ENCODE data around the gene MKNK1. TPM values are rescaled to one million over a fixed set of nuclear protein-coding genes. Genes with fewer than 3 reads are reported as not detected.

MKNK1 gene
- total RNA-seq, 1 experiment from 2014 or later = 12.9 TPM

- H3K27me3 ChIP-seq (ENCODE audit: insufficient read depth, low read length) = no peaks in the 10 kb centered on the region
- H3K4me1 ChIP-seq (ENCODE audit: insufficient read depth, low read length) = 0 out of 2 replicates have a peak, but pooled peaks cover 2% of the 10 kb centered on the region
- H4K8ac ChIP-seq (replicated peaks; ENCODE audit: insufficient read length, low read depth, low read length) = no peak overlapping the region
- Mint-ChIP-seq H3K36me3 (ENCODE audit: insufficient read depth in 1 of 3, low read depth in 3 of 3) (peaks cover 0 to 4% (median 0%) of the 10 kb centered on the region in 3 experiments; a peak in 1 of 7 replicates), H3K27ac (no peak overlapping the region), H3K27me3 (ENCODE audit: low read depth) (peaks cover 7% of the 10 kb centered on the region), H3K4me1 (peaks cover 7 to 18% of the 10 kb centered on the region in 2 experiments), H3K4me3 (no peak overlapping the region), H3K9me3 (no peaks in the 10 kb centered on the region)
- no peak overlapping the region for H2BK5ac ChIP-seq (ENCODE audit: insufficient read length, low read length)
- no peak overlapping the region for H4K91ac ChIP-seq (ENCODE audit: insufficient read length, low read depth, low read length)
- no peak overlapping the region for H4K5ac ChIP-seq (ENCODE audit: insufficient read length, low read depth, low read length)
- H3K18ac ChIP-seq (ENCODE audit: insufficient read length, low read depth, low read length) = no peak overlapping the region
- H2BK20ac ChIP-seq (ENCODE audit: low read depth, low read length, poor library complexity, severe bottlenecking) = no peak overlapping the region
- H3K14ac ChIP-seq (ENCODE audit: insufficient read depth, low read length) = no peak overlapping the region
- no peak overlapping the region for H3K9ac ChIP-seq (ENCODE audit: extremely low read depth, insufficient read length, low read length)
- H2BK120ac ChIP-seq (ENCODE audit: low read depth, low read length, poor library complexity, severe bottlenecking) = no peak overlapping the region
- no peak for TF ChIP-seq CTCF (conservative IDR thresholded peaks at IDR 0.05)
- H3K79me2 ChIP-seq (ENCODE audit: insufficient read depth, low read length) = no peaks in the 10 kb centered on the region
- no peaks in the 10 kb centered on the region for H4K20me1 ChIP-seq (ENCODE audit: control insufficient read depth, insufficient read depth, insufficient read length)
- no peaks in the 10 kb centered on the region for H3K23me2 ChIP-seq (ENCODE audit: insufficient read length, low read depth, low read length, poor library complexity, severe bottlenecking)
- no peaks in the 10 kb centered on the region for H3K9me3 ChIP-seq (ENCODE audit: control insufficient read depth, low read depth, low read length)
- WGBS (ENCODE audit: extremely low coverage, insufficient read length, low lambda C conversion rate) = no CpG with 5 or more reads among the region's 5 CpGs
- H3K23ac ChIP-seq (ENCODE audit: insufficient read length, low read depth, low read length) = no peak overlapping the region
- no peak overlapping the region for H2BK12ac ChIP-seq (ENCODE audit: insufficient read length, low read depth, low read length)
- no peak overlapping the region for H2BK15ac ChIP-seq (ENCODE audit: low read depth, low read length)
- H3K4ac ChIP-seq (ENCODE audit: low read depth, low read length) = no peak overlapping the region
- H3K4me2 ChIP-seq (ENCODE audit: insufficient read depth, insufficient read length, low read length) = no peak overlapping the region
- no peak overlapping the region for H3K56ac ChIP-seq (ENCODE audit: insufficient read length, low read depth, low read length)
- no peak overlapping the region for H2AFZ ChIP-seq (ENCODE audit: low read length)
- no peak for DNase-seq
- H3T11ph ChIP-seq (ENCODE audit: low read length) = no peak overlapping the region
- no peak overlapping the region for H2AK5ac ChIP-seq (ENCODE audit: insufficient read length, low read length)
- no peaks in the 10 kb centered on the region for H3K79me1 ChIP-seq (ENCODE audit: insufficient read depth, low read depth, low read length, poor library complexity, severe bottlenecking)
- H3K27ac ChIP-seq (ENCODE audit: insufficient read length, low read depth, low read length) = no peak overlapping the region
These were observed 46.7 kb downstream of the MKNK1 start for GRCh38 chr1:46557403-46557802.

All from H9 (cell line).